A549 (cell line): ENCODE measurements around the gene MPST. TPM values are rescaled to one million over a fixed set of nuclear protein-coding genes. Genes with fewer than 3 reads are reported as not detected.

ENCODE experiments used
- ATAC-seq, 2 experiments: fragments of 200-7000 bp in 1 of 2; fragments of >200 bp in 1 of 2; cut with Nextera tagmentation in 1 of 2; cut with Tn5 transposase in 1 of 2; 3 replicates each; pipeline versions ENCODE4 v1.8.0 to v1.9.1; 2018 to 2020; ENCODE audit warnings: mild to moderate bottlenecking in 1 of 2, moderate library complexity in 1 of 2
- CTCF ChIA-PET: fragments of 300-600 bp; sonication (Branson Sonifier 250); formaldehyde crosslinking; extraction: SDS; loops from one replicate; lab custom pipeline; 2021; ENCODE audit warnings: antibody characterized with exemption, inconsistent platforms; lab: Yijun Ruan, JAX
- POLR2A ChIA-PET: fragments of 350-600 bp; formaldehyde crosslinking; extraction: SDS; loops from one replicate; lab custom pipeline; 2021; ENCODE audit warnings: antibody characterized with exemption, inconsistent platforms; lab: Yijun Ruan, JAX
- DNase-seq, 2 experiments: peaks; one replicate each; pipeline versions ENCODE4 v3.0.0 to v3.0.0-alpha.2; 2011 to 2016; ENCODE audit warnings: low read depth in 1 of 2, low spot score in 1 of 2
- FAIRE-seq: peaks from 2 replicates; lab custom pipeline; 2011; peaks lifted over from hg19 to GRCh38; lab: Jason Lieb, UNC
- H3K27ac ChIP-seq, 2 experiments: fragments of >200 bp; sonication (Bioruptor Twin); formaldehyde crosslinking; 3 replicates each; pipeline ENCODE4 v1.5.1; 2016 to 2017
- H3K4me1 ChIP-seq: fragments of >200 bp; sonication (Bioruptor Twin); formaldehyde crosslinking; 3 replicates; pipeline ENCODE4 v1.6.1; 2016
- H3K4me2 ChIP-seq: fragments of >200 bp; sonication (Bioruptor Twin); formaldehyde crosslinking; 3 replicates; pipeline ENCODE4 v1.6.1; 2016
- H3K4me3 ChIP-seq: fragments of >200 bp; sonication (Bioruptor Twin); formaldehyde crosslinking; 3 replicates; pipeline ENCODE4 v1.5.1; 2016
- H3K9me3 ChIP-seq: fragments of >200 bp; sonication (Bioruptor Twin); formaldehyde crosslinking; 3 replicates; pipeline ENCODE4 v1.6.1; 2016
- BHLHE40 ChIP-seq: IDR thresholded peaks from 2 replicates; pipeline ENCODE4 v1.6.1; 2012; ENCODE audit warnings: low read depth, low read length, inconsistent platforms
- CBX8 ChIP-seq: fragments of 200-600 bp; sonication (generic); IDR thresholded peaks from 2 replicates; pipeline ENCODE4 v1.6.1; 2016
- EHF ChIP-seq: fragments of 250-450 bp; sonication (Bioruptor Pico); IDR thresholded peaks from 2 replicates; pipeline ENCODE4 v1.5.0; 2020; ENCODE audit warnings: mild to moderate bottlenecking
- ELK1 ChIP-seq: fragments of 150-350 bp; IDR thresholded peaks from 2 replicates; pipeline ENCODE4 v1.6.1; 2014; ENCODE audit warnings: low read depth, mild to moderate bottlenecking, low read length
- FOXS1 ChIP-seq: fragments of 250-450 bp; sonication (Bioruptor Pico); IDR thresholded peaks from 2 replicates; pipeline ENCODE4 v1.5.0; 2020; ENCODE audit warnings: mild to moderate bottlenecking, moderate library complexity
- GATA3 ChIP-seq: IDR thresholded peaks from 2 replicates; pipeline ENCODE4 v1.6.1; 2012; ENCODE audit warnings: borderline replicate concordance
- JUNB ChIP-seq: fragments of >200 bp; sonication (Bioruptor Twin); formaldehyde crosslinking; IDR thresholded peaks from 2 replicates; pipeline ENCODE4 v1.6.1; 2016
- KDM1A ChIP-seq: fragments of 200-600 bp; sonication (generic); IDR thresholded peaks from 2 replicates; pipeline ENCODE4 v1.6.1; 2016; ENCODE audit warnings: low read depth, mild to moderate bottlenecking
- KDM5A ChIP-seq: fragments of 200-600 bp; sonication (generic); IDR thresholded peaks from 2 replicates; pipeline ENCODE4 v1.6.1; 2016; ENCODE audit warnings: antibody characterized with exemption, mild to moderate bottlenecking
- NFE2L2 ChIP-seq: fragments of 150-350 bp; conservative IDR thresholded peaks from 2 replicates; pipeline ENCODE4 v1.6.1; 2014; ENCODE audit warnings: low read length
- NPAS2 ChIP-seq: fragments of 250-450 bp; sonication (Bioruptor Pico); IDR thresholded peaks from 2 replicates; pipeline ENCODE4 v1.8.0; 2022; ENCODE audit warnings: mild to moderate bottlenecking, moderate library complexity, borderline replicate concordance
- PBX3 ChIP-seq: IDR thresholded peaks from 2 replicates; pipeline ENCODE4 v1.6.1; 2012
- RFX5 ChIP-seq: fragments of 450-650 bp; IDR thresholded peaks from 2 replicates; pipeline ENCODE4 v1.7.1; 2014; ENCODE audit warnings: antibody characterized with exemption, mild to moderate bottlenecking, moderate library complexity
- RNF2 ChIP-seq: fragments of 200-600 bp; sonication (generic); IDR thresholded peaks from 2 replicates; pipeline ENCODE4 v1.6.1; 2016; ENCODE audit warnings: low read depth, mild to moderate bottlenecking, antibody characterized with exemption, moderate library complexity, borderline replicate concordance
- SREBF2 ChIP-seq: fragments of 450-650 bp; IDR thresholded peaks from 2 replicates; pipeline ENCODE4 v1.6.1; 2014; ENCODE audit warnings: mild to moderate bottlenecking, moderate library complexity
- TP53 ChIP-seq: fragments of 250-450 bp; sonication (Bioruptor Pico); IDR thresholded peaks from 2 replicates; pipeline ENCODE4 v1.5.0; 2021; ENCODE audit warnings: mild to moderate bottlenecking, moderate library complexity
- WGBS: methylation state at CpG from one replicate; pipeline ENCODE4 v1.1.6; 2017; ENCODE audit errors: missing lambda C conversion rate; 5-methylcytosine and 5-hydroxymethylcytosine counted together
- polyA plus RNA-seq, 4 experiments: library from polyadenylated mRNA; depleted of rRNA in 3 of 4; stranded (reverse); fragments of >200 nt; fragmentation: RNase III in 1 of 4; extraction: RNeasy Plus Mini Kit Qiagen cat#74134 plus additional on column Dnase treatment in 1 of 4; gene quantifications; 2 replicates in 3 of 4; 3 replicates in 1 of 4; pipeline ENCODE4 v1.2.3, GENCODE V29; 2011 to 2017
- TF ChIP-seq, protein P1 (sequence below): fragments of >200 bp; sonication (Bioruptor Twin); formaldehyde crosslinking; IDR thresholded peaks from 3 replicates; pipeline ENCODE4 v1.6.1; 2016
- TF ChIP-seq, protein P2 (sequence below): fragments of >200 bp; sonication (Bioruptor Twin); formaldehyde crosslinking; IDR thresholded peaks from 3 replicates; pipeline ENCODE4 v1.5.1; 2016

MPST gene
- polyA plus RNA-seq, 2 of the 4 experiments (the other 2 are of a cell fraction), result 44.2 to 63.3 TPM

- no peak for ATAC-seq
- Histone ChIP-seq H3K4me2 (no peak overlapping the region), H3K9me3 (no peaks in the 10 kb centered on the region; the same call in 2 of the 3 replicates), H3K4me1 (peaks cover 12% of the 10 kb centered on the region), H3K4me3 (no peak overlapping the region), H3K27ac (no peak overlapping the region)
- ChIA-PET CTCF (no interaction called here), POLR2A (no interaction called here)
- TF ChIP-seq RNF2, result no peak
- TF ChIP-seq, protein P1, sequence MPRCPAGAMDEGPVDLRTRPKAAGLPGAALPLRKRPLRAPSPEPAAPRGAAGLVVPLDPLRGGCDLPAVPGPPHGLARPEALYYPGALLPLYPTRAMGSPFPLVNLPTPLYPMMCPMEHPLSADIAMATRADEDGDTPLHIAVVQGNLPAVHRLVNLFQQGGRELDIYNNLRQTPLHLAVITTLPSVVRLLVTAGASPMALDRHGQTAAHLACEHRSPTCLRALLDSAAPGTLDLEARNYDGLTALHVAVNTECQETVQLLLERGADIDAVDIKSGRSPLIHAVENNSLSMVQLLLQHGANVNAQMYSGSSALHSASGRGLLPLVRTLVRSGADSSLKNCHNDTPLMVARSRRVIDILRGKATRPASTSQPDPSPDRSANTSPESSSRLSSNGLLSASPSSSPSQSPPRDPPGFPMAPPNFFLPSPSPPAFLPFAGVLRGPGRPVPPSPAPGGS, result no peak
- TF ChIP-seq, protein P2, sequence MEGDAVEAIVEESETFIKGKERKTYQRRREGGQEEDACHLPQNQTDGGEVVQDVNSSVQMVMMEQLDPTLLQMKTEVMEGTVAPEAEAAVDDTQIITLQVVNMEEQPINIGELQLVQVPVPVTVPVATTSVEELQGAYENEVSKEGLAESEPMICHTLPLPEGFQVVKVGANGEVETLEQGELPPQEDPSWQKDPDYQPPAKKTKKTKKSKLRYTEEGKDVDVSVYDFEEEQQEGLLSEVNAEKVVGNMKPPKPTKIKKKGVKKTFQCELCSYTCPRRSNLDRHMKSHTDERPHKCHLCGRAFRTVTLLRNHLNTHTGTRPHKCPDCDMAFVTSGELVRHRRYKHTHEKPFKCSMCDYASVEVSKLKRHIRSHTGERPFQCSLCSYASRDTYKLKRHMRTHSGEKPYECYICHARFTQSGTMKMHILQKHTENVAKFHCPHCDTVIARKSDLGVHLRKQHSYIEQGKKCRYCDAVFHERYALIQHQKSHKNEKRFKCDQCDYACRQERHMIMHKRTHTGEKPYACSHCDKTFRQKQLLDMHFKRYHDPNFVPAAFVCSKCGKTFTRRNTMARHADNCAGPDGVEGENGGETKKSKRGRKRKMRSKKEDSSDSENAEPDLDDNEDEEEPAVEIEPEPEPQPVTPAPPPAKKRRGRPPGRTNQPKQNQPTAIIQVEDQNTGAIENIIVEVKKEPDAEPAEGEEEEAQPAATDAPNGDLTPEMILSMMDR, result no peak
- TF ChIP-seq PBX3, result no peak
- no peak for TF ChIP-seq CBX8
- WGBS, result 55% methylated on average over 9 of the region's 12 CpGs
- no peak for DNase-seq
- no peak for FAIRE-seq
Observed at GRCh38 chr22:37001826-37002225, 17.7 kb upstream of the MPST start.

GRCh38 chr22:37002633-37003032 is 16.9 kb upstream of the MPST start:
- no peak overlapping the region for H3K4me3 ChIP-seq
- H3K9me3 ChIP-seq, result no peaks in the 10 kb centered on the region; the same call in 2 of the 3 replicates
- 89% methylated on average over 7 of the region's 7 CpGs for WGBS
- TF ChIP-seq NFE2L2, result no peak
- no peak for TF ChIP-seq SREBF2
- no peak for TF ChIP-seq GATA3
- no peak for TF ChIP-seq TP53 (CRISPR knock-in tag)
- TF ChIP-seq KDM5A, result no peak
- TF ChIP-seq PBX3, result no peak
- TF ChIP-seq EHF (CRISPR knock-in tag), result no peak
- TF ChIP-seq FOXS1 (CRISPR knock-in tag), result no peak
- TF ChIP-seq, protein P2, result no peak
- no peak for TF ChIP-seq JUNB
- no peak for TF ChIP-seq BHLHE40
- TF ChIP-seq KDM1A, result no peak
- no peak for TF ChIP-seq RFX5
- TF ChIP-seq NPAS2 (CRISPR knock-in tag), result no peak
- TF ChIP-seq ELK1, result no peak
- TF ChIP-seq, all 56 proteins: peak for 0
- CTCF ChIA-PET, result interaction anchor here (1.5 kb wide), 1 partner anchor 19 kb away, joined by 5 read pairs; no protein-coding TSS in a partner anchor
- DNase-seq (no peak), ATAC-seq (no peak), FAIRE-seq (no peak)
- Histone ChIP-seq H3K27ac (no peak overlapping the region), H3K4me1 (peaks cover 12% of the 10 kb centered on the region), H3K4me2 (no peak overlapping the region)
- POLR2A ChIA-PET, result no interaction called here
